Thoracic aorta (tissue), 2 donors: ENCODE data around the gene RGMB. TPM values are rescaled to one million over a fixed set of nuclear protein-coding genes. Genes with fewer than 3 reads are reported as not detected.

Experiments used
- ATAC-seq: fragments of 150-250 bp; one replicate; pipeline ENCODE4 v1.8.0; 2017; ENCODE audit warnings: low read depth; ENCODE audit not compliant: insufficient number of reproducible peaks, low FRiP score
- DNase-seq: peaks from one replicate; pipeline ENCODE4 v3.0.0-alpha.2; 2020; ENCODE audit warnings: low spot score
- H3K27ac ChIP-seq, 2 donors: fragments of 200-600 bp; sonication (generic); 1 replicate in 1 of 2; 2 replicates in 1 of 2; pipeline ENCODE4 v1.5.1; 2016; ENCODE audit warnings: mild to moderate bottlenecking in 2 of 2, moderate library complexity in 2 of 2
- H3K27me3 ChIP-seq: fragments of 200-600 bp; sonication (generic); replicated peaks from 2 replicates; pipeline ENCODE4 v1.6.0; 2016; ENCODE audit warnings: mild to moderate bottlenecking; ENCODE audit not compliant: insufficient read depth
- H3K36me3 ChIP-seq: fragments of 200-600 bp; sonication (generic); one replicate; pipeline ENCODE4 v1.5.1; 2016
- H3K4me1 ChIP-seq, 2 donors: fragments of 200-600 bp; sonication (generic); 1 replicate in 1 of 2; 2 replicates in 1 of 2; pipeline versions ENCODE4 v1.5.1 to v1.6.0; 2016; ENCODE audit warnings: low read depth in 2 of 2, mild to moderate bottlenecking in 1 of 2; ENCODE audit not compliant: control insufficient read depth in 1 of 2
- H3K4me3 ChIP-seq: fragments of 200-600 bp; sonication (generic); 2 replicates; pipeline ENCODE4 v1.5.1; 2016; ENCODE audit warnings: mild to moderate bottlenecking
- H3K9me3 ChIP-seq: fragments of 200-600 bp; sonication (generic); 2 replicates; pipeline ENCODE4 v1.5.1; 2016
- CTCF ChIP-seq: fragments of 200-600 bp; sonication (generic); IDR thresholded peaks from one replicate; pipeline ENCODE4 v1.5.1; 2019; ENCODE audit warnings: antibody characterized with exemption
- total RNA-seq, 2 donors: library from RNA; depleted of rRNA; stranded (reverse); fragments of >200 nt; gene quantifications; one replicate each; pipeline versions ENCODE4 v1.1.0 to v1.2.3, GENCODE V29; 2016

The RGMB gene
- total RNA-seq, 2 donors from 2014 or later, result 11.9 to 23.1 TPM

GRCh38 chr5:98781520-98781919 is 8.1 kb downstream of the RGMB start:
- ATAC-seq, result no peak
- no peaks in the 10 kb centered on the region for H3K27me3 ChIP-seq
- peaks cover 0 to 17% of the 10 kb centered on the region in 2 donors for H3K4me1 ChIP-seq
- no peak overlapping the region for H3K27ac ChIP-seq
- no peaks in the 10 kb centered on the region for H3K9me3 ChIP-seq
- DNase-seq, result no peak
- H3K4me3 ChIP-seq, result no peak overlapping the region
- no peak for TF ChIP-seq CTCF
- peaks cover 4% of the 10 kb centered on the region for H3K36me3 ChIP-seq

- no peak for DNase-seq
- ATAC-seq, result no peak
- peaks cover 0 to 16% of the 10 kb centered on the region in 2 donors for H3K4me1 ChIP-seq
Measured at GRCh38 chr5:98781964-98782363, 8.5 kb downstream of the RGMB start.

GRCh38 chr5:98783051-98783649 is 9.7 kb downstream of the RGMB start:
- no peak for TF ChIP-seq CTCF
- peaks cover 4% of the 10 kb centered on the region for H3K36me3 ChIP-seq
- peaks cover 0 to 22% of the 10 kb centered on the region in 2 donors for H3K4me1 ChIP-seq
- DNase-seq, result no peak
- no peaks in the 10 kb centered on the region for H3K9me3 ChIP-seq
- no peak for ATAC-seq
- H3K4me3 ChIP-seq, result no peak overlapping the region
- no peak overlapping the region for H3K27ac ChIP-seq
- no peaks in the 10 kb centered on the region for H3K27me3 ChIP-seq

More at GRCh38 chr5:98781964-98782363, 8.5 kb downstream of the RGMB start:
- H3K36me3 ChIP-seq, result peaks cover 4% of the 10 kb centered on the region
- TF ChIP-seq CTCF, result no peak
- no peak overlapping the region for H3K27ac ChIP-seq
- H3K27me3 ChIP-seq, result no peaks in the 10 kb centered on the region
- no peaks in the 10 kb centered on the region for H3K9me3 ChIP-seq
- H3K4me3 ChIP-seq, result no peak overlapping the region

- Histone ChIP-seq H3K4me1 (peaks cover 0 to 22% of the 10 kb centered on the region in 2 donors), H3K4me3 (no peak overlapping the region), H3K36me3 (peaks cover 4% of the 10 kb centered on the region), H3K27me3 (no peaks in the 10 kb centered on the region), H3K27ac (no peak overlapping the region), H3K9me3 (no peaks in the 10 kb centered on the region)
- no peak for TF ChIP-seq CTCF
- ATAC-seq (no peak), DNase-seq (no peak)
Measured at GRCh38 chr5:98784411-98784810, 10.9 kb downstream of the RGMB start.

GRCh38 chr5:98785244-98785643 is 11.8 kb downstream of the RGMB start:
- Histone ChIP-seq H3K27me3 (no peaks in the 10 kb centered on the region), H3K9me3 (no peaks in the 10 kb centered on the region), H3K4me3 (no peak overlapping the region), H3K27ac (no peak overlapping the region), H3K4me1 (peaks cover 0 to 22% of the 10 kb centered on the region in 2 donors), H3K36me3 (peaks cover 2% of the 10 kb centered on the region)
- DNase-seq (no peak), ATAC-seq (no peak)
- no peak for TF ChIP-seq CTCF
